GM18873 (cell line): Measurements from ENCODE around the gene CHD1L.
"Not testable (repeated sequence)": the region's sequence is repeated elsewhere in the genome, so short reads cannot be mapped to it uniquely, and the experiment has no call there.

Source experiments
- ATAC-seq: cut with Tn5 transposase; IDR thresholded peaks from one replicate; pipeline ENCODE4 v1.9.1; 2021; ENCODE audit warnings: mild to moderate bottlenecking, moderate library complexity, moderate number of reproducible peaks; ENCODE audit not compliant: unreplicated experiment, low FRiP score

Gene CHD1L

GRCh38 chr1:147242449-147243227 lies at the start of gene CHD1L:
CHD1L (plus strand) TSS chr1:147242684; CDS start chr1:147242704, 20 bp downstream.
- ATAC-seq, result peak; percentile 79

DNA sequence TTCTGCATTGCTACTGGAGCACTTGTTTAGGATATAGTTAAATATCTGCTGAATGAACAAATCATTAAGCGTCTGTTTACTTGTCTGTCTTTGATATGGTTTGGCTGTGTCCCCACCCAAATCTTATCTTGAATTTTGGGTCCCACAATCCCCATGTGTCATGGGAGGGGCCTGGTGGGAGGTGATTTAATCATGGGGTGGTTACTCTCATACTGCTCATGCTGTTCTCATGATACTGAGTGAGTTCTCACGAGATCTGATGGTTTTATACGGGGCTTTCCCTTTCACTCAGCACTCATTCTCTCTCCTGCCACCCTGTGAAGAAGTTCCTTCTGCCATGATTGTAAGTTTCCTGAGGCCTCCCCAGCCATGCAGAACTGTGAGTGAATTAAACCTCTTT lies 45.2 kb upstream of the CHD1L start:
- ATAC-seq, result not testable (repeated sequence)

- ATAC-seq, result no peak
Measured at GRCh38 chr1:147201276-147201675, 41.2 kb upstream of the CHD1L start.

DNA sequence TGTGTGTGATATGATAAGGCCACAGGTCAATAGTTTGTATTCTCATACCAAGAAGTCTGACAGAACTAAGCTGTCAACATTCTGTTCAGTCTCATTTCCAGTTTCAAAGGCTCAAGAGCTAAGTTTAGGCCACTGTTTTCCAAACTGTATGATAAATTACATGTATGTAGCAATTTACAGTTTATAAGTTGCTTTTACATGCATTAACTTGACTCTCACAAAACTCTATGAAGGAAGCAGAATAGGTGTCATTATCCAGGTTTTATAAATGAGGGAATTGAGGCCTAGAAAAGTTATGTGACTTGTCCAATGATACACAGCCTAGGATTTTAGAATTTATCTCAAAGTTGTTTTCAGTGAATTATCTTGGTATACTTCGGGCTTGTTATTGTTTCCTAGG lies 40.7 kb upstream of the CHD1L start:
- ATAC-seq, result no peak

- no peak for ATAC-seq
Measured at GRCh38 chr1:147202576-147202975, 39.9 kb upstream of the CHD1L start.

GRCh38 chr1:147204080-147204479 lies 38.4 kb upstream of the CHD1L start:
- ATAC-seq, result no peak

DNA sequence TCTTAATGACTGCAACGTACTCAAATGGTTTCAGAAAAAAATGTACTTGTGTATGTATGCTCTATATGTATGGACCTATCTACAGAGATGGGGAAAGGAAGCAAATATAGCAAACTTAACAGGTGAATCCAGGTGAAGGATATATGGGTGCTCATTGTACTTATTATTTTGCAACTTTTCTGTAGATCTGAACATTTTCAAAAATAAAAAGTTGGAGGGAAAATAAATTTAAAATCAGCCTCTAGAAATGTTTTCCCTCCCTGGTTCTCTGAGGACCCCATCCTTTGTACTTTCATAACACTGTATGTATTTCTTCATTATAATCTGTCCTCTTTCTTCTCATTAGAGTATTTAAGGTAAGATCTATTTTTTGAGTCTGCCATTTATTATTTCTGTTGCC lies 35.3 kb upstream of the CHD1L start:
- no peak for ATAC-seq

- no peak for ATAC-seq
Measured at GRCh38 chr1:147208619-147209018, 33.9 kb upstream of the CHD1L start.

DNA sequence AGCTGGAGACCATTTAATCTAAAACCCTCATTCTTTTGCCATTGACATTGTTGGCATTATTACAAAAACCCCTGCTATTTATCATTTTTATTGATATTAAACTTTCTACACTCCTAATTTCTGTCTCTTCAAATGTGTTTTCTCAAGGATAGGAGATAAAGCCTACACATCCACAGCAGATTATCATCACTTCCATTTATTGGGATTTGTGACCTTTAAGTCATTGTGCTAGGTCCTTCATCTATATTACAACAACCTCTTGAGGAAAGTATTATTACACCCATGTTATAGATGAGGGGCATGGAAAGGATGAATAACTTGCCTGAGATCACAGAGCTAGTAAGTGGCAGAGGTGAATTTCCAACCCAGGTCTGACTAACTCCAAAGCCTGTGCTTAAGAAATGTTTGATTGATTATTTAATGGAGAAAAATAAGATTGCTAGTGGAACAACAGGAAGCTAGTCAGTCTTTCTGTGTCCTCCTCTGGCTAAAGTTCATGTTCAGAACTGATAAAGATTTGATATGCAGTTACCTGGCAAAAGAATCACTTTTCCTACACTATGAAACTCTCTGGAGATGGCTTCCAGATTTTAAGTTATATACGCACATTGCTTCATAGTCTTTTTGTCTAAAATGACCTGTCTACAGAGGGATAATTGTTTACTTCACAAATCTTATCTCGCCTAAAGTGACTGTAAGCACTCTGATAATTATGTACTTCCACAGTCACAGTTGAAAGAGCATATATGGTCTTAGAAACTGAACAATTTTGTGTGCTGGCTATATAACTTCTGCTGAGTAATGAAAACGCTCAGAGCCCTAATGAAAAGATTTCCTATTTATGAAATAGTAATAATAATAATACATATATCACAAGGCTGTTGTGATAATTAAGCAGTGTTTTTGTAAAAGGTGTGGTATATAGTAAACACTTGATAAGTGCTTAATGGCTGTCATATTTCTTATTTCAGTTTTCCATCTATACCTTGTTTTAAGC lies 32.4 kb upstream of the CHD1L start:
- ATAC-seq, result no peak

- no peak for ATAC-seq
Measured at GRCh38 chr1:147210987-147211386, 31.5 kb upstream of the CHD1L start.

- ATAC-seq, result no peak
Measured at GRCh38 chr1:147211577-147211976, 30.9 kb upstream of the CHD1L start.

DNA sequence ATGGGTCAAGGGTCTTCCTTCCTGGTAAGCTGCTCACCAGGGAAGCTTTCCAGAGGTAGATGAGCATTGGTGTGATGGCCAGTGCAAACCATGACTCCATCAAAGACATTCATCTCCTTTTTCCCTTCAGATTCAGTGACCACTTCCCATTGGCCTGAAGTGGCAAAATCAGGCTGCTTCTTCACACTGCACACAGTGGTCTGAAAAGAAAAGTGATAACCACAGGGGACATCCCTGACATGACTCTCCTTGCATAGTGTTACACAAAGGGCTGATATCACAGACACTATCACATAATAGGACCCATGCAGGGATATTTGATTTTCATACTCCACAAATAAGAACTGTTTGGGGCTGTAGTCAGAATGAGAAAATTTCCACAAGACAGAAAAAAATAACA lies 29.2 kb upstream of the CHD1L start:
- no peak for ATAC-seq

DNA sequence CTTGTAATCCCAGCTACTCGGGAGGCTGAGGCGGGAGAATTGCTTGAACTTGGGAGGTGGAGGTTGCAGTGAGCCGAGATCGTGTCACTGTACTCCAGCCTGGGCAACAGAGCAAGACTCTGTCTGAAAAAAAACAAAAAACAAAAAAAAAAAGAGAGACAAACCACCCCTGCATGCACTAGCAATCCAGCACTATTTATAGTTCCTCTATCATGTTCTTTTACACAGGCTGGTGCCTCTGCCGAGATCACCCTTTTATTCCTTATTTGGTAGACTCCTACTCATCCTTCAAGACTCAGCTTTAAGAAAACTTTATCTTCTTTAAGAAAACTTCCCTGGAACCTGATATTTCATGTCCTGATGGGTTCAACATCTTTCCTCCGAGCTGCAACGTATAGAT lies 28.2 kb upstream of the CHD1L start:
- no peak for ATAC-seq

- no peak for ATAC-seq
Measured at GRCh38 chr1:147214842-147215539, 27.5 kb upstream of the CHD1L start.

DNA sequence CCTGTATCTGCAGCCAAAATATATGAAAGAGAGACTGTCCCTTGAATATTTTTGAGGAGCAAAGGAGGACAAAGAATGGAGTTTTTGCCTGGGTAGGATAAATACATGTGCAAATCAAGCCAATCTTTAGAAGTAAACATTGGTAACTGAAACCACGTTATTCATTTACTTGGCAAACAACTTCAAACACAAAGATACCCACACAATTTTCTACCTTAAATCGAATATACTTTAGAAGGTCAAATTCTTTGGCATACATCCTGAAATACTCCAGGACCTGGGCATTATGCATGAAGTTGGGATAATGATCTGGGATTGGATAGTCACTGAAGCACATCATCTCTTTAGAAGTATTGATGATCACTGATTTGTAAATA lies 27.0 kb upstream of the CHD1L start:
- ATAC-seq, result no peak

DNA sequence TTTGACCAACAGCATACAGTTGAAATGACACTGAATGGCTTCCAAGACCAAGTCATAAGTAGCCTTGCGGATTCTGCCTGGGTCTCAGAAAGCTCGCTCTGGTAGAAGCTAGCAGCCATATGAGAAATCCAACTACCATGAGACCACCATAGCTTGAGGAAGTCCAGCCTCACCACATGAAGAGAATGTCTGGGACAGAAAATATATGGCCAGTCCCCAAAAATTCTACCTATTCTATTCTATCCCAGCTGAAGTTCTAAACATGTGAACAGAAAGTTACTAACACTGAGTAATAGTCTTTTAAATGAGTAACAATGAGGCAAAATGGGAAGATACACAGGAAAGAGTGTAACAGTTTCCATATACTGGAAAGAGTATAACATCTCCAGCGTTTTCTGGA lies 26.4 kb upstream of the CHD1L start:
- no peak for ATAC-seq

DNA sequence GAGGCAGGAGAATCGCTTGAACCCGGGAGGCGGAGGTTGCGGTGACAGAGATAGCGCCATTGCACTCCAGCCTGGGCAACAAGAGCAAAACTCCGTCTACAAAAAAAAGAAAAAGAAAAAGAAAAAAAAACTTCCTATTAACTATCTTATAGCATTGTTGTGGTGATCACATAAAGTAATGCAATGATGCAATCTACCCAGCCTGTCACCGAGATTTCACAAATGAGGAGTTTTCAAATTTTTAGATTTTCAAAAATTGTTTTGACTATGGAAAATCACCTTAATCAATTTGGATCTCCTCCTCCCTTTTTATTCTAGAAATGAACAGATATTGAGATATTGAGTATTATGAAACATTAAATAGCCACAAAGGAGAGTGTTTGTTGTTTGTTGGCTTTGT lies 25.3 kb upstream of the CHD1L start:
- ATAC-seq, result no peak

- no peak for ATAC-seq
Measured at GRCh38 chr1:147218606-147219005, 23.9 kb upstream of the CHD1L start.

DNA sequence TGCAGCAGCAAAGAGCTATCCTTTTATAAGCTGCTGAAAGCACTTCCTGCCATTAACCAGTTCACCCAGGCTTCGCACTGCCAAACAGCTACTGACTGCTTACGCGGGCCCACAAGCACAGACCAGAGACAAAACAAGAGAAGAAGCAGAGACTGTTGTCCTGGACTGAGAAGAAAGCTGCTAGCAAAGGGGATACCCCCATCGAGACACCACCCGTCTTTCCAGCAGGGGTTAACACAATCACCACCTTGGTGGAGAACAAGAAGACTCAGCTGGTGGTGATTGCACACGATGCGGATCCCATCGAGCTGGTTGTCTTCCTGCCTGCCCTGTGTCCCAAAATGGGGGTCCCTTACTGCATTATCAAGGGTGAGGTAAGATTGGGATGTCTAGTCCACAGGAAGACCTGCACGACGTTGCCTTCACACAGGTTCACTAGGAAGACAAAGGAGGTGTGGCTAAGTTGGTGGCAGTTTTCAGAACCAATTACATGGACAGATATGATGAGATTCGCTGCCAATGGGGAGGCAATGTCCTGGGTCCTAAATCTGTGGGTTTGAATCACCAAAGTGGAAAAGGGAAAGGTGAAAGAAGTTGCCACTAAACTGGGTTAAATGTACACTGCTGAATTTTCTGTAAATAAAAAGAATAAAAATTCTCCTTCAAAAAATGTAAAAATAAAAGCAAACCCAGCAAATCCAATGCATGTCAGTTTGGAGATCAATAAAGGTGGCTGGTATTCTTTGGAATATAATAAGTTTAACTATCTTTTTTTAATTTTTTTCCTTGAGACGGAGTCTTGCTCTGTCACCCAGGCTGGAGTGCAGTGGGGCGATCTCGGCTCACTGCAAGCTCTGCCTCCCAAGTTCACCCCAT lies 18.5 kb upstream of the CHD1L start:
- ATAC-seq, result no peak

DNA sequence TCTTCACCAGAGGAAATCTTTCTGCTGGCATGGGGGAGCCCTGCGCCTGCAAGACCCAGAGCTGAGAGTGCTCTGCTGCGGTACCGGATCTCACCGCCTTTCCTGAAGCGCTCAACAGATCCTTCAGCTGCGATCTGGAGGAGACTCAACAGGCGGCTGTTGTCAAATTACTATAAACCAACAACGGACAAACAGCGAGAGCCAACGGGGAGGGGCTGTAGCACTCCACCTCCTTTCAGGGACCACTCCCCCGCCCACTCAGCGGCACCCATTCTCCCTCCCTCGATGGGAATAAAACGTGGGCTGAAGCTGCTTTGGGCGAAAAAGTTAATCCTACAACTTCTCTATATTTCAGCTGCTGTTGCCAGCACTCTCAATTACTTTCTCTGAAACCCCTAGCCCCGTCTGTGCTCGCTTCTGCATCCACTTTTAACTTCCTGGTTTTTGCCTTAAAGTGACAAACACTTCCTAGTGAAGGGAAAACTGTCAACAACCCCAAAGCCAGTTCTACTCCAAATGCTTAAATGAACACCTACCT lies 17.2 kb upstream of the CHD1L start, which contains the start of gene FMO5:
TSS of gene FMO5 (minus strand) at position 147 of the 538 bp plus-strand sequence. CDS start 310 bp downstream, outside the sequence.
- no peak for ATAC-seq
